Measurements from ENCODE around the gene TEX52. TPM values are rescaled to one million over a fixed set of nuclear protein-coding genes. Genes with fewer than 3 reads are reported as not detected.

The TEX52 gene
- total RNA-seq, 2 experiments from 2014 or later: 0.29 to 0.36 TPM

- Mint-ChIP-seq H3K4me1 (ENCODE audit: low read depth) (peaks cover 4% of the 10 kb centered on the region), H3K27me3 (no peaks in the 10 kb centered on the region), H3K9me3 (no peaks in the 10 kb centered on the region), H3K36me3 (ENCODE audit: low read depth) (peaks cover 42% of the 10 kb centered on the region), H3K27ac (no peak overlapping the region), H3K4me3 (no peak overlapping the region)
- DNase-seq (no peak), ATAC-seq (no peak)
- ChIA-PET POLR2A (no interaction called here), CTCF (no interaction called here)
- intact Hi-C loops (cut with micrococcal nuclease): no loop called here
- no peak for TF ChIP-seq CTCF (IDR thresholded peaks at IDR 0.05)
Observed at GRCh38 chr12:2824541-2824940, 32.3 kb downstream of the TEX52 start.

DNA sequence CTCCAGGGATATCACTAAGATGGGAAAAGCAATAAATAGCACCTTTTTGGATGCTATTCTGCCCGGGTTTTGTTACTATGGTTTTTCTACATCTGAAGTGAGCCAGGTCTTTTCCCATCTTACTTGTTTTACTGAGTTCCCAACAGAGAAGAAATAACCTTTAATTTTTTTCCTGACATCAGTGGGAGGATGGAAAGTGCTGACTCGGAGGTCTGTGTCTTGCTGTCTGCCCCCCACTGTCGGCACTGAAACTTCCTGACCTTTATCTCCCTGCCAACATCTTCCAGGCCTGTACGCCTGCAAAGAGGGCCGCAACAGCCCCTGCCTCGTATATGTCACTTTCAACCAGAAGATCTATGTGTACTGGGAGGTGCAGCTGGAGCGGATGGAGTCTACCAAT lies 33.4 kb downstream of the TEX52 start:
- ATAC-seq: no peak
- ChIA-PET POLR2A (no interaction called here), CTCF (interaction anchor here (0.5 to 1.0 kb wide), 2 partner anchors 9 to 30 kb away, joined by 3 read pairs; no protein-coding TSS in a partner anchor)

GRCh38 chr12:2820432-2820831 lies 36.4 kb downstream of the TEX52 start:
- ATAC-seq: no peak
- Mint-ChIP-seq H3K36me3 (ENCODE audit: low read depth) (peaks cover 52% of the 10 kb centered on the region), H3K4me3 (no peak overlapping the region), H3K27ac (no peak overlapping the region), H3K27me3 (no peaks in the 10 kb centered on the region), H3K4me1 (ENCODE audit: low read depth) (peaks cover 13% of the 10 kb centered on the region), H3K9me3 (peaks cover under 1% of the 10 kb centered on the region)
- intact Hi-C loops (cut with micrococcal nuclease): no loop called here
- CTCF ChIA-PET: no interaction called here
- POLR2A ChIA-PET: no interaction called here
- DNase-seq: no peak
- no peak for TF ChIP-seq CTCF (IDR thresholded peaks at IDR 0.05)

More for the DNA sequence above, 33.4 kb downstream of the TEX52 start:
- Mint-ChIP-seq H3K4me3 (no peak overlapping the region), H3K27me3 (no peaks in the 10 kb centered on the region), H3K9me3 (no peaks in the 10 kb centered on the region), H3K27ac (no peak overlapping the region), H3K36me3 (ENCODE audit: low read depth) (peaks cover 37% of the 10 kb centered on the region), H3K4me1 (ENCODE audit: low read depth) (peaks cover 4% of the 10 kb centered on the region)
- DNase-seq: no peak
- intact Hi-C loops (cut with micrococcal nuclease): no loop called here
- no peak for TF ChIP-seq CTCF (IDR thresholded peaks at IDR 0.05)

DNA sequence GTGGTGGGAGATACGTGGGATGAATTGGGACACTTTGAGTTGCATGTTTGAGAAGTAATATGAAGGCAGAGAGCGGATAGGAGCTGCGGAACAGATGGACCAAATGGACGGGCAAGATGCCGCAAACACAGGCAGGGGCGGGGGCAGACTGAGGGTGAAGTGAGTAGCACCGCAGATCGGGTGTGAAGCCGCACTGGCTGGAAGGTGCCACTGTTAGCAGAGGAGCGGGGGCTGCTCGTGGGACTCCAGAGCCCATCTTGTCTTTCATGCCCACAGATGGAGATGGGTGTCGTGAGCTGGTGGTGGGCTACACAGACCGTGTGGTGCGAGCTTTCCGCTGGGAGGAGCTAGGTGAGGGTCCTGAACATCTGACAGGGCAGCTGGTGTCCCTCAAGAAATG lies 37.0 kb downstream of the TEX52 start:
- Mint-ChIP-seq H3K27me3 (no peaks in the 10 kb centered on the region), H3K4me1 (ENCODE audit: low read depth) (peaks cover 18% of the 10 kb centered on the region), H3K9me3 (peaks cover 1% of the 10 kb centered on the region), H3K36me3 (ENCODE audit: low read depth) (peaks cover 57% of the 10 kb centered on the region), H3K4me3 (no peak overlapping the region), H3K27ac (no peak overlapping the region)
- no peak for ATAC-seq
- intact Hi-C loops (cut with micrococcal nuclease): no loop called here
- TF ChIP-seq CTCF (IDR thresholded peaks at IDR 0.05): no peak
- POLR2A ChIA-PET: interaction anchor here (0.7 kb wide), 1 partner anchor 538 kb away, joined by 3 read pairs; no protein-coding TSS in a partner anchor
- CTCF ChIA-PET: interaction anchor here (1.3 kb wide), 1 partner anchor 34 kb away, joined by 6 read pairs; no protein-coding TSS in a partner anchor
- no peak for DNase-seq

- ChIA-PET CTCF (interaction anchor here (1.1 to 3.3 kb wide), 5 partner anchors 13 to 131 kb away, joined by 3 to 21 read pairs (median 10); partner anchors contain the start of gene FKBP4), POLR2A (interaction anchor here (0.6 to 4.9 kb wide), 6 partner anchors 18 to 122 kb away, joined by 3 to 27 read pairs (median 3); partner anchors contain the start of genes FKBP4, FOXM1 and RHNO1)
- Mint-ChIP-seq H3K27me3 (no peaks in the 10 kb centered on the region), H3K4me1 (ENCODE audit: low read depth) (peaks cover 34% of the 10 kb centered on the region), H3K27ac (peak overlapping the region; percentile 98), H3K36me3 (ENCODE audit: low read depth) (peaks cover 33% of the 10 kb centered on the region), H3K9me3 (peaks cover 1% of the 10 kb centered on the region), H3K4me3 (peak overlapping the region; percentile 93)
- intact Hi-C loops (cut with micrococcal nuclease): no loop called here
- peak; percentile 79 for DNase-seq
- TF ChIP-seq CTCF (IDR thresholded peaks at IDR 0.05): peak; percentile 71
- ATAC-seq: peak; percentile 37
Observed at GRCh38 chr12:2813214-2814185, 43.3 kb downstream of the TEX52 start.

Measured in activated CD8-positive, alpha-beta T cell treated with anti-CD3 and anti-CD28 coated beads for 36 hours (primary cell).